WTC11 (cell line): Measurements from ENCODE around the gene CCDC15. TPM values are rescaled to one million over a fixed set of nuclear protein-coding genes. Genes with fewer than 3 reads are reported as not detected.
"Not testable (repeated sequence)": the region's sequence is repeated elsewhere in the genome, so short reads cannot be mapped to it uniquely, and the experiment has no call there.

Experiments used
- ATAC-seq: fragments of 200-7000 bp; cut with Tn5 transposase; 2 replicates; pipeline ENCODE4 v1.10.0; 2021; ENCODE audit warnings: mild to moderate bottlenecking, moderate library complexity
- CTCF ChIA-PET: fragments of 300-600 bp; sonication (Branson Sonifier 250); formaldehyde crosslinking; loops from one replicate; lab custom pipeline; 2021; ENCODE audit warnings: antibody characterized with exemption; lab: Charles Lee
- POLR2A ChIA-PET: fragments of 350-600 bp; sonication (Branson Sonifier 250); formaldehyde crosslinking; loops from one replicate; lab custom pipeline; 2021; ENCODE audit warnings: antibody characterized with exemption; lab: Charles Lee
- DNase-seq: peaks from one replicate; pipeline ENCODE4 v3.0.0; 2021; ENCODE audit warnings: low spot score
- H3K27ac Mint-ChIP-seq: 2 replicates; pipeline ENCODE4 v1.8.0; 2021; ENCODE audit warnings: mixed read lengths
- H3K27me3 Mint-ChIP-seq: 2 replicates; pipeline ENCODE4 v1.8.0; 2021; ENCODE audit warnings: low read depth, mild to moderate bottlenecking, moderate library complexity, mixed read lengths
- H3K36me3 Mint-ChIP-seq: 2 replicates; pipeline ENCODE4 v1.8.0; 2021; ENCODE audit warnings: mixed read lengths
- H3K4me1 Mint-ChIP-seq: 2 replicates; pipeline ENCODE4 v1.8.0; 2022; ENCODE audit warnings: mixed read lengths
- H3K4me3 Mint-ChIP-seq: 2 replicates; pipeline ENCODE4 v1.8.0; 2021; ENCODE audit warnings: mild to moderate bottlenecking, moderate library complexity, mixed read lengths
- H3K9me3 Mint-ChIP-seq: 2 replicates; pipeline ENCODE4 v1.8.0; 2021; ENCODE audit warnings: mixed read lengths
- ERG ChIP-seq: fragments of 250-450 bp; sonication (Bioruptor Pico); IDR thresholded peaks from 2 replicates; pipeline ENCODE4 v1.8.0; 2021; ENCODE audit warnings: mild to moderate bottlenecking
- ETV6 ChIP-seq: sonication (generic); formaldehyde crosslinking; IDR thresholded peaks from 2 replicates; pipeline ENCODE4 v1.8.1; 2022; ENCODE audit warnings: mild to moderate bottlenecking, missing genetic modification reagents
- MAX ChIP-seq: sonication (generic); formaldehyde crosslinking; IDR thresholded peaks from 2 replicates; pipeline ENCODE4 v1.8.0; 2022; ENCODE audit warnings: mild to moderate bottlenecking, missing genetic modification reagents
- PRDM15 ChIP-seq: sonication (generic); formaldehyde crosslinking; IDR thresholded peaks from 2 replicates; pipeline ENCODE4 v1.8.0; 2022; ENCODE audit warnings: missing genetic modification reagents
- SMAD4 ChIP-seq: sonication (generic); formaldehyde crosslinking; IDR thresholded peaks from 2 replicates; pipeline ENCODE4 v1.8.0; 2022; ENCODE audit warnings: mild to moderate bottlenecking, missing genetic modification reagents
- SP1 ChIP-seq: sonication (generic); formaldehyde crosslinking; conservative IDR thresholded peaks from 2 replicates; pipeline ENCODE4 v1.8.1; 2022; ENCODE audit warnings: missing genetic modification reagents
- ZNF263 ChIP-seq: sonication (generic); formaldehyde crosslinking; IDR thresholded peaks from 2 replicates; pipeline ENCODE4 v1.8.1; 2022; ENCODE audit warnings: low read depth, mild to moderate bottlenecking, moderate library complexity, missing genetic modification reagents
- total RNA-seq: library from RNA; stranded (reverse); gene quantifications from 3 replicates; pipeline ENCODE4 v1.2.3, GENCODE V29; 2021
- TF ChIP-seq, protein P1 (sequence below): sonication (generic); formaldehyde crosslinking; conservative IDR thresholded peaks from 2 replicates; pipeline ENCODE4 v1.8.1; 2022; ENCODE audit warnings: mild to moderate bottlenecking, missing genetic modification reagents
- TF ChIP-seq, protein P2 (sequence below): sonication (generic); formaldehyde crosslinking; IDR thresholded peaks from 2 replicates; pipeline ENCODE4 v1.8.0; 2023; ENCODE audit warnings: missing genetic modification reagents, mild to moderate bottlenecking, borderline replicate concordance
- TF ChIP-seq, protein P3 (sequence below): fragments of 200-600 bp; IDR thresholded peaks from 2 replicates; pipeline ENCODE4 v1.8.0; 2022; ENCODE audit warnings: antibody characterized with exemption

Gene CCDC15
- total RNA-seq, 1 experiment from 2014 or later: 2.4 TPM

- TF ChIP-seq, protein P1, sequence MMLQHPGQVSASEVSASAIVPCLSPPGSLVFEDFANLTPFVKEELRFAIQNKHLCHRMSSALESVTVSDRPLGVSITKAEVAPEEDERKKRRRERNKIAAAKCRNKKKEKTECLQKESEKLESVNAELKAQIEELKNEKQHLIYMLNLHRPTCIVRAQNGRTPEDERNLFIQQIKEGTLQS (CRISPR knock-in tag): no peak
Observed at GRCh38 chr11:125022551-125022950, 68.5 kb downstream of the CCDC15 start (continued).

DNA sequence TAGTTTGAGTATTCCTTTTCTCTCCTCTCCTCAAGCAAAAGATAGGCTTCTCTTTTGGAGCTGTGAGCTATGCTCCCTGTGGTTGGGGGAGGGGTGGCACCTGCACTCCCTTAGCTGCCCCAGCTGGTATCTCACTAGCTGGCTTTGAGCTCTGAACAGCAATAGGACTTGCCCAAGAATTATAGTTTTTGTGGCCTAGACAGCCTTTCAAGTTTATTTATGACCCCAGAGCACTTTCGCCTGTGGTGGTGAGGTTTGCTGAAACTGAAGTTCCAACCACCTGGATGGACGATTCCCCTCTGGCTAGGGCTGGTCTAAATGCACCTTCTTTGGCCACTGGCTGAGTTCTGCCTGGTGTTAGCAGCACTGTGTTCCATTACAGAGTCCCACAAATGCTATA lies 72.0 kb downstream of the CCDC15 start:
- Mint-ChIP-seq H3K27me3 (no peaks in the 10 kb centered on the region), H3K4me3 (no peak overlapping the region), H3K4me1 (no peaks in the 10 kb centered on the region), H3K36me3 (no peaks in the 10 kb centered on the region), H3K9me3 (peaks cover 9% of the 10 kb centered on the region), H3K27ac (no peak overlapping the region)
- ChIA-PET CTCF (interaction anchor here (0.6 to 0.8 kb wide), 2 partner anchors 116 to 403 kb away, joined by 3 to 4 read pairs; no protein-coding TSS in a partner anchor), POLR2A (no interaction called here)
- DNase-seq (peak; percentile 12), ATAC-seq (peak; percentile 39; the same call in 1 of the 2 replicates)
- TF ChIP-seq SMAD4 (no peak), SP1 (no peak)

DNA sequence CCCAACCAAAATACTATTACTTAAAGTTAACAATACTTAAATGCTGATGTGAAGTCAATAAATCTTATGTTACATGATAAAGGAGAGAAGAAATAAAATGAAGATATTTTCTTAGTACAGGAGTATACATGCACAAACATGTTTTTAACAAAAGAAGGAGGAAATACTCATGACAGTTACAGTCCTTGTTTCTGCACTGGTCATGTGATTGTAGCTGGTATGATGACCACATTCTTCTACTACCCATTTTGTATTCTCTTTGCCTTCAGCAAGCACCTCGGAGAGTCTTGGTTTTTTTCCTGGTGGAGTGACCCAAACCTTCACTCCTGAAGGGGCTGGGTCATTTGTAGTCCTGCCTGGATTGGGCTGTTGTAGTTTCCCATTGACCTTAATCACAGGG lies 75.4 kb downstream of the CCDC15 start:
- POLR2A ChIA-PET, CTCF ChIA-PET, ATAC-seq, DNase-seq, H3K27ac Mint-ChIP-seq, H3K4me3 Mint-ChIP-seq, H3K27me3 Mint-ChIP-seq, H3K4me1 Mint-ChIP-seq: not testable (repeated sequence)
- Mint-ChIP-seq H3K9me3 (peaks cover 23% of the 10 kb centered on the region), H3K36me3 (peaks cover 10% of the 10 kb centered on the region)

DNA sequence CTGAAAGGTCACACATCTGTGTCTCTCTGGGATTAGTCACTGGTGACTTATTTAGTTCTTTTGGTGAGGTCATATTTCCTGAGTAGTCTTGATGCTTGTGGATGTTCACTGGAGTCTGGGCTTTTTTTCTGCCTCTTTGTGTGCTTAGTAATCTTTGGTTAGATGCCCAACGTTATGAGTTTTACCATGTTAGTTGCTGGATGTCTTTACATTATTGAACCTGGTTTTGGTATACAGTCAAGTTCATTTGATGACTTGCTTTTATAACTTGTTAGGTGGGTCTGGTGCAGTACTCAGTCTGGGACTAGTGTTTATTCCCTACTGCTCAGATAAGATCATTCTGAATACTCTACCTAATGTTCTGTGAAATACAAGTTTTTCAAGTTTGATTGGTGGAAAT lies 82.9 kb downstream of the CCDC15 start:
- POLR2A ChIA-PET: no interaction called here
- Mint-ChIP-seq H3K9me3 (peaks cover 30% of the 10 kb centered on the region), H3K27me3 (peaks cover 7% of the 10 kb centered on the region; the same call in 1 of the 2 replicates), H3K4me1 (no peaks in the 10 kb centered on the region)
- CTCF ChIA-PET: no interaction called here
- no peak for ATAC-seq
- DNase-seq: no peak
- TF ChIP-seq ZNF263 (CRISPR knock-in tag): no peak
- no peak for TF ChIP-seq ETV6 (CRISPR knock-in tag)
- TF ChIP-seq PRDM15 (CRISPR knock-in tag): no peak
- no peak for TF ChIP-seq ERG (CRISPR knock-in tag)
- no peak for TF ChIP-seq MAX (CRISPR knock-in tag)
- TF ChIP-seq, protein P2, sequence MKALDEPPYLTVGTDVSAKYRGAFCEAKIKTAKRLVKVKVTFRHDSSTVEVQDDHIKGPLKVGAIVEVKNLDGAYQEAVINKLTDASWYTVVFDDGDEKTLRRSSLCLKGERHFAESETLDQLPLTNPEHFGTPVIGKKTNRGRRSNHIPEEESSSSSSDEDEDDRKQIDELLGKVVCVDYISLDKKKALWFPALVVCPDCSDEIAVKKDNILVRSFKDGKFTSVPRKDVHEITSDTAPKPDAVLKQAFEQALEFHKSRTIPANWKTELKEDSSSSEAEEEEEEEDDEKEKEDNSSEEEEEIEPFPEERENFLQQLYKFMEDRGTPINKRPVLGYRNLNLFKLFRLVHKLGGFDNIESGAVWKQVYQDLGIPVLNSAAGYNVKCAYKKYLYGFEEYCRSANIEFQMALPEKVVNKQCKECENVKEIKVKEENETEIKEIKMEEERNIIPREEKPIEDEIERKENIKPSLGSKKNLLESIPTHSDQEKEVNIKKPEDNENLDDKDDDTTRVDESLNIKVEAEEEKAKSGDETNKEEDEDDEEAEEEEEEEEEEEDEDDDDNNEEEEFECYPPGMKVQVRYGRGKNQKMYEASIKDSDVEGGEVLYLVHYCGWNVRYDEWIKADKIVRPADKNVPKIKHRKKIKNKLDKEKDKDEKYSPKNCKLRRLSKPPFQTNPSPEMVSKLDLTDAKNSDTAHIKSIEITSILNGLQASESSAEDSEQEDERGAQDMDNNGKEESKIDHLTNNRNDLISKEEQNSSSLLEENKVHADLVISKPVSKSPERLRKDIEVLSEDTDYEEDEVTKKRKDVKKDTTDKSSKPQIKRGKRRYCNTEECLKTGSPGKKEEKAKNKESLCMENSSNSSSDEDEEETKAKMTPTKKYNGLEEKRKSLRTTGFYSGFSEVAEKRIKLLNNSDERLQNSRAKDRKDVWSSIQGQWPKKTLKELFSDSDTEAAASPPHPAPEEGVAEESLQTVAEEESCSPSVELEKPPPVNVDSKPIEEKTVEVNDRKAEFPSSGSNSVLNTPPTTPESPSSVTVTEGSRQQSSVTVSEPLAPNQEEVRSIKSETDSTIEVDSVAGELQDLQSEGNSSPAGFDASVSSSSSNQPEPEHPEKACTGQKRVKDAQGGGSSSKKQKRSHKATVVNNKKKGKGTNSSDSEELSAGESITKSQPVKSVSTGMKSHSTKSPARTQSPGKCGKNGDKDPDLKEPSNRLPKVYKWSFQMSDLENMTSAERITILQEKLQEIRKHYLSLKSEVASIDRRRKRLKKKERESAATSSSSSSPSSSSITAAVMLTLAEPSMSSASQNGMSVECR (CRISPR knock-in tag): no peak
- TF ChIP-seq, protein P3, sequence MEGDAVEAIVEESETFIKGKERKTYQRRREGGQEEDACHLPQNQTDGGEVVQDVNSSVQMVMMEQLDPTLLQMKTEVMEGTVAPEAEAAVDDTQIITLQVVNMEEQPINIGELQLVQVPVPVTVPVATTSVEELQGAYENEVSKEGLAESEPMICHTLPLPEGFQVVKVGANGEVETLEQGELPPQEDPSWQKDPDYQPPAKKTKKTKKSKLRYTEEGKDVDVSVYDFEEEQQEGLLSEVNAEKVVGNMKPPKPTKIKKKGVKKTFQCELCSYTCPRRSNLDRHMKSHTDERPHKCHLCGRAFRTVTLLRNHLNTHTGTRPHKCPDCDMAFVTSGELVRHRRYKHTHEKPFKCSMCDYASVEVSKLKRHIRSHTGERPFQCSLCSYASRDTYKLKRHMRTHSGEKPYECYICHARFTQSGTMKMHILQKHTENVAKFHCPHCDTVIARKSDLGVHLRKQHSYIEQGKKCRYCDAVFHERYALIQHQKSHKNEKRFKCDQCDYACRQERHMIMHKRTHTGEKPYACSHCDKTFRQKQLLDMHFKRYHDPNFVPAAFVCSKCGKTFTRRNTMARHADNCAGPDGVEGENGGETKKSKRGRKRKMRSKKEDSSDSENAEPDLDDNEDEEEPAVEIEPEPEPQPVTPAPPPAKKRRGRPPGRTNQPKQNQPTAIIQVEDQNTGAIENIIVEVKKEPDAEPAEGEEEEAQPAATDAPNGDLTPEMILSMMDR: no peak
- TF ChIP-seq, all 79 proteins: peak for 0
- Mint-ChIP-seq H3K4me3 (no peak overlapping the region), H3K27ac (no peak overlapping the region), H3K36me3 (peaks cover 15% of the 10 kb centered on the region)
